HepG2 (cell line): Measurements from ENCODE around the gene AGAP1. TPM values are rescaled to one million over a fixed set of nuclear protein-coding genes. Genes with fewer than 3 reads are reported as not detected.
A peak's percentile ranks its signal among the peaks of the same experiment; 100 is the strongest.

Experiments
- ATAC-seq: fragments of 200-7000 bp; cut with Tn5 transposase; 3 replicates; pipeline ENCODE4 v1.9.1; 2020; ENCODE audit warnings: mild to moderate bottlenecking, moderate library complexity
- BruUV-seq: library from RNA; stranded (reverse); fragments of 400-500 nt; replicated peaks from 2 replicates; lab custom pipeline; 2021; lab: Mats Ljungman, UMichigan
- CTCF ChIA-PET: fragments of 300-600 bp; formaldehyde crosslinking; extraction: SDS; loops from one replicate; lab custom pipeline; 2021; ENCODE audit warnings: low total read pairs, inconsistent platforms, low intra/inter-chr PET ratio; lab: Yijun Ruan, JAX
- POLR2A ChIA-PET: fragments of 350-600 bp; sonication (Branson Sonifier 250); formaldehyde crosslinking; loops from one replicate; lab custom pipeline; 2020; ENCODE audit warnings: antibody characterized with exemption, inconsistent platforms; lab: Yijun Ruan, JAX
- DNase-seq: peaks from one replicate; pipeline ENCODE4 v3.0.0-alpha.2; 2015; ENCODE audit warnings: low spot score
- FAIRE-seq: peaks from 3 replicates; lab custom pipeline; 2011; peaks lifted over from hg19 to GRCh38; lab: Jason Lieb, UNC
- H2AFZ ChIP-seq: one replicate; pipeline ENCODE4 v1.6.1; 2011; ENCODE audit warnings: low read length, inconsistent platforms
- H3K27ac ChIP-seq: fragments of 300-600 bp; 3 replicates; pipeline ENCODE4 v1.8.0; 2011; ENCODE audit warnings: mixed run types, mild to moderate bottlenecking, mixed read lengths, low read length, inconsistent platforms; ENCODE audit not compliant: insufficient read depth; ENCODE audit errors: extremely low read length
- H3K27me3 ChIP-seq, 2 experiments: fragments of 200-600 bp in 1 of 2; 2 replicates in 1 of 2; 3 replicates in 1 of 2; pipeline versions ENCODE4 v1.6.0 to v1.8.0; 2011; ENCODE audit warnings: low read length in 2 of 2, mild to moderate bottlenecking in 2 of 2, moderate library complexity in 2 of 2, inconsistent platforms in 1 of 2; ENCODE audit not compliant: insufficient read depth in 2 of 2, control insufficient read depth in 1 of 2
- H3K36me3 ChIP-seq, 2 experiments: fragments of 200-600 bp in 1 of 2; replicated peaks in 1 of 2; 2 replicates in 1 of 2; 3 replicates in 1 of 2; pipeline versions ENCODE4 v1.5.1 to v1.8.0; 2011; ENCODE audit warnings: low read length in 2 of 2, inconsistent platforms in 1 of 2; ENCODE audit not compliant: insufficient read depth in 2 of 2, control insufficient read depth in 1 of 2
- H3K4me1 ChIP-seq: 2 replicates; pipeline ENCODE4 v1.5.1; 2012; ENCODE audit warnings: low read length, inconsistent platforms; ENCODE audit not compliant: insufficient read depth
- H3K4me2 ChIP-seq: 2 replicates; pipeline ENCODE4 v1.6.0; 2011; ENCODE audit warnings: low read depth, low read length, inconsistent platforms
- H3K4me3 ChIP-seq, 3 experiments: fragments of 200-600 bp in 1 of 3; sonication (generic), shearing (Covaris generic) in 1 of 3; replicated peaks in 1 of 3; 2 replicates each; pipeline ENCODE4 v1.5.1; 2011 to 2016; ENCODE audit warnings: low read length in 3 of 3, inconsistent platforms in 2 of 3, low read depth in 2 of 3, mild to moderate bottlenecking in 2 of 3, control low read depth in 1 of 3, mixed read lengths in 1 of 3; ENCODE audit not compliant: insufficient read depth in 1 of 3
- H3K79me2 ChIP-seq: one replicate; pipeline ENCODE4 v1.6.1; 2011; ENCODE audit warnings: low read length, inconsistent platforms; ENCODE audit not compliant: insufficient read depth
- H3K9ac ChIP-seq: 2 replicates; pipeline ENCODE4 v1.6.0; 2011; ENCODE audit warnings: mild to moderate bottlenecking, low read depth, low read length, inconsistent platforms; ENCODE audit not compliant: insufficient read depth
- H3K9me3 ChIP-seq: 2 replicates; pipeline ENCODE4 v1.5.1; 2012; ENCODE audit warnings: mild to moderate bottlenecking, low read length
- H4K20me1 ChIP-seq: 2 replicates; pipeline ENCODE4 v1.6.0; 2011; ENCODE audit warnings: inconsistent platforms, mild to moderate bottlenecking, low read length, moderate library complexity; ENCODE audit not compliant: insufficient read depth
- CENPBD1 ChIP-seq: sonication (generic); formaldehyde crosslinking; IDR thresholded peaks from 2 replicates; pipeline ENCODE4 v1.8.0; 2022; ENCODE audit warnings: missing genetic modification reagents, low read depth, mild to moderate bottlenecking, borderline replicate concordance
- CREB3 ChIP-seq: sonication (generic); formaldehyde crosslinking; IDR thresholded peaks from 2 replicates; pipeline ENCODE4 v1.5.0; 2020; ENCODE audit warnings: missing genetic modification reagents
- DPF2 ChIP-seq: sonication (generic); formaldehyde crosslinking; IDR thresholded peaks from 2 replicates; pipeline ENCODE4 v1.4.0; 2020; ENCODE audit warnings: mild to moderate bottlenecking, low read depth, missing genetic modification reagents, borderline replicate concordance
- GATAD1 ChIP-seq: IDR thresholded peaks from 2 replicates; pipeline ENCODE4 v1.6.1; 2016; ENCODE audit warnings: missing genetic modification reagents, missing compliant biosample characterization
- KLF11 ChIP-seq: IDR thresholded peaks from 2 replicates; pipeline ENCODE4 v1.6.1; 2016; ENCODE audit warnings: missing compliant biosample characterization
- KMT2A ChIP-seq: sonication (generic); formaldehyde crosslinking; IDR thresholded peaks from 2 replicates; pipeline ENCODE4 v1.4.0; 2020; ENCODE audit warnings: missing genetic modification reagents
- KMT2B ChIP-seq: IDR thresholded peaks from 2 replicates; pipeline ENCODE4 v1.6.1; 2016; ENCODE audit warnings: missing genetic modification reagents, missing compliant biosample characterization
- PAF1 ChIP-seq: IDR thresholded peaks from 2 replicates; pipeline ENCODE4 v1.6.1; 2016; ENCODE audit warnings: missing genetic modification reagents, missing compliant biosample characterization
- PAXIP1 ChIP-seq: sonication (generic); formaldehyde crosslinking; conservative IDR thresholded peaks from 2 replicates; pipeline ENCODE4 v1.4.0; 2020; ENCODE audit warnings: mild to moderate bottlenecking, missing genetic modification reagents, moderate library complexity
- RAD21 ChIP-seq: fragments of 450-650 bp; formaldehyde crosslinking; IDR thresholded peaks from 2 replicates; pipeline ENCODE4 v1.5.0; 2020; ENCODE audit warnings: mild to moderate bottlenecking
- RARA ChIP-seq: IDR thresholded peaks from 2 replicates; pipeline ENCODE4 v1.6.1; 2016; ENCODE audit warnings: missing genetic modification reagents, missing compliant biosample characterization
- ZBTB20 ChIP-seq: sonication (generic); formaldehyde crosslinking; IDR thresholded peaks from 2 replicates; pipeline ENCODE4 v1.8.1; 2023; ENCODE audit warnings: missing genetic modification reagents, low read depth, mild to moderate bottlenecking, borderline replicate concordance
- ZC3H13 ChIP-seq: sonication (generic); formaldehyde crosslinking; IDR thresholded peaks from 2 replicates; pipeline ENCODE4 v1.8.1; 2023; ENCODE audit warnings: mild to moderate bottlenecking, missing genetic modification reagents, moderate library complexity
- ZNF275 ChIP-seq: sonication (generic); formaldehyde crosslinking; IDR thresholded peaks from 2 replicates; pipeline ENCODE4 v1.8.0; 2022; ENCODE audit warnings: missing genetic modification reagents, mild to moderate bottlenecking, inconsistent platforms, borderline replicate concordance
- ZNF33B ChIP-seq: sonication (generic); formaldehyde crosslinking; IDR thresholded peaks from 2 replicates; pipeline ENCODE4 v1.5.1; 2020; ENCODE audit warnings: mild to moderate bottlenecking, missing genetic modification reagents
- ZNF605 ChIP-seq: sonication (generic); formaldehyde crosslinking; IDR thresholded peaks from 2 replicates; pipeline ENCODE4 v1.8.0; 2022; ENCODE audit warnings: mild to moderate bottlenecking, missing genetic modification reagents
- ZNF781 ChIP-seq: sonication (generic); formaldehyde crosslinking; IDR thresholded peaks from 2 replicates; pipeline ENCODE4 v1.5.1; 2020; ENCODE audit warnings: borderline replicate concordance, mild to moderate bottlenecking, missing genetic modification reagents; ENCODE audit errors: not compliant biosample characterization
- WGBS: methylation state at CpG from one replicate; pipeline ENCODE4 v1.1.6; 2017; ENCODE audit warnings: low lambda C conversion rate; 5-methylcytosine and 5-hydroxymethylcytosine counted together
- in situ Hi-C: cut with HindIII; loops from 2 replicates; pipeline ENCODE4 v1.10.0; 2017; ENCODE audit warnings: low pct_unique_long_range_greater_than_20kb; ENCODE audit not compliant: extremely low pct_ligation_motif_present
- intact Hi-C: fragments of 100-400 bp; cut with micrococcal nuclease; formaldehyde crosslinking; loops from one replicate; pipeline ENCODE4 v1.10.0; 2022; ENCODE audit not compliant: unreplicated experiment
- polyA plus RNA-seq, 8 experiments: library from polyadenylated mRNA; depleted of rRNA in 3 of 8; stranded (reverse) in 7 of 8; unstranded in 1 of 8; fragments of >200 nt; fragmentation: Illumina TruSeq in 4 of 8; extraction: Trizol in 4 of 8; gene quantifications; 2 replicates each; pipeline versions ENCODE4 v1.2.1 to v1.2.3, GENCODE V29; 2011 to 2016; ENCODE audit warnings: low read depth in 4 of 8, missing spikeins in 1 of 8, mixed read lengths in 1 of 8; ENCODE audit not compliant: insufficient read depth in 1 of 8
- total RNA-seq, 5 experiments: library from RNA; depleted of rRNA; stranded (reverse); fragments of >200 nt; fragmentation: Illumina TruSeq; extraction: Trizol; gene quantifications; 2 replicates each; pipeline ENCODE4 v1.2.3, GENCODE V29; 2016; ENCODE audit warnings: low read depth in 1 of 5

The AGAP1 gene
- total and polyA plus RNA-seq, 2 of the 13 experiments (the other 11 are each of a cell fraction or from before 2014, with no cell fraction given): 21.2 to 32.7 TPM

- H3K27ac ChIP-seq: peak overlapping the region; percentile 74
- peak overlapping the region in 1 of 3 experiments; percentile 29; a peak in 2 of 6 replicates for H3K4me3 ChIP-seq
- H3K4me2 ChIP-seq: peak overlapping the region; percentile 64
- no peak for ATAC-seq
- no peaks in the 10 kb centered on the region for H4K20me1 ChIP-seq
- ChIA-PET POLR2A (no interaction called here), CTCF (no interaction called here)
- no peak for DNase-seq
- FAIRE-seq: no peak
- H3K9ac ChIP-seq: peak overlapping the region; percentile 26
- no peaks in the 10 kb centered on the region for H3K9me3 ChIP-seq
- H3K4me1 ChIP-seq: peaks cover 32% of the 10 kb centered on the region
- peaks cover 8 to 41% of the 10 kb centered on the region in 2 experiments for H3K36me3 ChIP-seq
- in situ Hi-C loops (no loop called here), intact Hi-C loops (loop anchor here (5.0 kb wide), 1 partner anchor 33 kb away; no protein-coding TSS in a partner anchor)
- no peaks in the 10 kb centered on the region for H3K79me2 ChIP-seq
- H2AFZ ChIP-seq: no peak overlapping the region
- no TSS peak for BruUV-seq
- WGBS: 24% methylated on average over 5 of the region's 5 CpGs
- no peaks in the 10 kb centered on the region for H3K27me3 ChIP-seq
- TF ChIP-seq KMT2B (CRISPR knock-in tag) (0 out of 2 replicates have a peak, but pooled peaks have one; percentile 5), CENPBD1 (CRISPR knock-in tag) (no peak), ZNF275 (no peak), ZC3H13 (0 out of 2 replicates have a peak, but pooled peaks have one; percentile 8), DPF2 (CRISPR knock-in tag) (peak; percentile 11; the same call in 1 of the 2 replicates), ZBTB20 (no peak), KLF11 (CRISPR knock-in tag) (peak; percentile 2; the same call in 1 of the 2 replicates), KMT2A (CRISPR knock-in tag) (peak; percentile 1; the same call in 1 of the 2 replicates), ZNF781 (CRISPR knock-in tag) (no peak), GATAD1 (CRISPR knock-in tag) (no peak), CREB3 (CRISPR knock-in tag) (no peak), ZNF605 (peak; percentile 89; the same call in 1 of the 2 replicates), PAXIP1 (CRISPR knock-in tag) (peak; percentile 76; the same call in 1 of the 2 replicates), PAF1 (CRISPR knock-in tag) (no peak), RAD21 (CRISPR knock-in tag) (no peak), ZNF33B (CRISPR knock-in tag) (0 out of 2 replicates have a peak, but pooled peaks have one; percentile 12), RARA (CRISPR knock-in tag) (no peak)
These were observed 395.4 kb downstream of the AGAP1 start for GRCh38 chr2:235889302-235889630.
